ENCODE data around the gene DERL3. TPM values are rescaled to one million over a fixed set of nuclear protein-coding genes. Genes with fewer than 3 reads are reported as not detected.

Gene DERL3
- total RNA-seq, 1 donor from 2014 or later: 1.4 TPM

DNA sequence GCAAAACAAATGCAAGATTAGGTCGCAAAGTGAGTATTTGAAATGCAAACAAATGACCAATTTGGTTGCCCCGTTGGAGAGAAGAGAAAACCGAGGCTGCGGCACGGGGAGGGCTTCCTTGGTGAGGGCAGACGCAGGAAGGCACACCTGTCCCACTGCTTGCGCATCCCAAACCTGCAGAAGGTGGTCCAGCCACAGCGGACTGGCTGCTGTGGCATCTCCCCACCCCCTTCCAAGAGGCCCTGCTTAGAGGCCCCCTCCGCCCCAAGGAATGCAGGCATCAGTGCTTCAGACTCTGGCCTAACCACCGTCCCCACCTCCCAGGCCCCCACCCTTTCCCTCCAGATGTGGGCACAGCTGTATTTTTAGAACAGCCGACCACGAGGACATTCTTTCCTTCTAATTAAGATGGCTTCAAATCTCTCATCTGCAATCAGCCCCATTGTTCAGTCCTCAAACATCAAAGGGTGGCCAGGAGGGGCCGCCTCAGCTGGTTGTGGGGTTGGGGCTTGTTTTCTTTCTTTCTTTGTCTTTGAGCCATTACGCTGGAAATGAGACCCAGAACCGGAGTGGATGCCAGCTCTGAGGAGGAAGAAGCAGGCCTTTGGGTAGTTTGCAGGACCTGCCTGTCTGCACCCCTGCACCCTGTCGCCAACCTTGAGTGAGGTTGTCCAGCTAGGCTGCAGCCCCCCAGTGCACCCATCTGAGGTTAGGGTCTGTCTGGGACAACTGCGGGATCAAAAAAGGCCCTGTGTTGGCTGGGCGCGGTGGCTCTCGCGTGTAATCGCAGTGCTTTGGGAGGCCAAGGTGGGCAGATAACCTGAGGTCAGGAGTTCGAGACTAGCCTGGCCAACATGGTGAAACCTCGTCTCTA lies 9.4 kb upstream of the DERL3 start:
- no peak for DNase-seq (ENCODE audit: low spot score)

DNA sequence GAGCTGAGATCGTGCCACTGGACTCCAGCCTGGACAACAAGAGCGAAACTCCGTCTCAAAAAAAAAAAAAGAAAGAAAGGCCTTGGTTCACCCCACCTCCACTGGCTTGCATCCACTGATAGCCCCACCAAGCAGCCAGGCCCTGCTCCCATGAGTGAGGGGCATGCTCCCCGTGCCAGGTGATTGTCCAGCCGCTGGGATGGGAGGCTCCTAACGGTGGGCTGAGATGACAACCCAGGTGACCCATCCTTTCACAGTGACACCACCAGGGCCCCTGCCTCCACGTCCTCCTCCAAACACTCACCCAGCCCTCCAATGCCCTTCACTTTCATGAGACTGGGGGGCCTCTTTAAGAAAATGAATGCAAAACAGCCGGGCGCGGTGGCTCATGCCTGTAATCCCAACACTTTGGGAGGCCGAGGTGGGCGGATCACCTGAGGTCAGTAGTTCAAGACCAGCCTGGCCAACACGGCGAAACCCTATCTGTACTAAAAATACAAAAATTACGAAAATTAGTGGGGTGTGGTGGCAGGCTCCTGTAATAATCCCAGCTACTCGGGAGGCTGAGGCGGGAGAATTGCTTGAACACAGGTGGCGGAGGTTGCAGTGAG lies 8.6 kb upstream of the DERL3 start:
- DNase-seq (ENCODE audit: low spot score): no peak

DNA sequence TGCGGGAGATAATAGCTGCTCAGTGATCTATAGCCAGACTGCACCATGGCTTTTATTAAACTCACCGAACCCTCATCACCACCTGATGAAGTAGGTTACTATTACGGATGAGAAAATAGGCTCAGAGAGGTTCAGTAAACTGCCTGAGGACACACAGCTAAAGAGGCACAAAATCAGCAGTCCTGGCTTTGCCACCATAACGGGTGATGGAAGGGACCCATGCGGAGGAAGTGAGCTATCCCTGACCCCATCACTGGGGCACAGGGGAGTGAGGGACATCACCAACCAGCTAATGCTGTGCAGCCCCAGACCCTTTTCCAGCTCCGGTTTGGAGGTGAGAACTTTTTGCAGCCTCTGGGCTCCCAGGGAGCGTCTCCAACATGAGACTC lies 7.3 kb upstream of the DERL3 start:
- no peak for DNase-seq (ENCODE audit: low spot score)

DNA sequence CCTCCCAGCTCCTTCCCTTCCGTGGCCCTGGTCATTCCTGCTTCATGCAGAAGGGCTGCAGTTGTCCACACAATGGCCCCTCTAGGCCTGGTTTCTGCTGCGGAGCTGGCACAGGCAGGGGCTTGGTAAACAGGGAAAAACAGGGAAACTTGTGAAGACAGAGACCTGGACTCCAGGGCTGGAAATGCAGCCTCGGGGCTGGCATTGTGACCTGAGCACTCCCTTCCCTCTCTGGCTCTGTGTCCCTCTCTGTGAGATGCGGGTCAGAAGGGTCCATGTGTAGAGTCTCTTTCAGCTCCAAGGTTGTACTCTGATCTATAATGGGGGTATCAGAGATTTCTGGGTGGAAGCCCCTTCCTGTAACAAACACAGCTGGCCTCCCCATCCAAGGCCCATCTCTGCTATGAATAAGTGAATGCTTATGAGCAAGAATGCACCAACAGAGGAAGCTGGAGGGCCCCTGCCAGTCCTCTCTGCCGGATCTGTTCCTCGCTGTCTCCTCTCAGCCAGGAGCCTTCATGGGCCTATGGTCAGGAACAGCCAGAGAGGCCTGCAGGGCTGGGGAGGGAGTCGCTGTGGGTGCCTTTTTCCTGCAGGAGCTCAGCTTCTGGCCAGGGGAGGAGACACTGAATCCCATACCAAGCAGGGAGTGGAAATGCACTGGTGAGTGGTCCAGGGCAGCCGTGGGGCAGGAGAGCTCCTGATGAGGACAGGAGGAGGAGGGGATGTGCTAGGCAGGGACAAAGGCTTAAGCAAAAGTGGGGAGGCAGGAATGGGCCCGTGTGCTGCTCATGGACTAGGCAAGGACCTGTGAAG lies 6.7 kb upstream of the DERL3 start:
- DNase-seq (ENCODE audit: low spot score): no peak

DNA sequence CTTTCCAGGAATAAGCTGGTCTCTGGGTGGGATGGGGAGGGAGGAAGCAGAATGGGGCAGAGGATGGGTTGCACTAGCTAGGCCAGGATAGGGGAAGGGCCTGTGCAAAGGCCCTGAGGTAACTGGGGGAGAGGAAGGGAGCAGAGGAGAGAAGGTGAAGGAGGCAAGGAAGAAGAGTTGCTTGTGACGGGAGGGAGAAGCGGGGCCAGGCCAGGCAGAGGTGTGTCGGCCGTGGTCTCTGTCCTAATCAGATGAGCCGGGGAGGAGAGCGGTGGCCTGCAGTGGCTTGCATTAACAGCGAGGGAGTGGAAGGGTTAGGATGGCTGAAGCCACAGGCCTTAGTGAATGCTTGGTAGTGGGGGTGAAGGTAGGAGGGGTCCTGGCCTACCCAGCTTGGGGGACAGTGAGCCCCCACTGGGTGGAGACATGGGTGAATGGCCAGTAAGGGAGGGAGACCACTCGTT lies 6.0 kb upstream of the DERL3 start:
- no peak for DNase-seq (ENCODE audit: low spot score)

DNA sequence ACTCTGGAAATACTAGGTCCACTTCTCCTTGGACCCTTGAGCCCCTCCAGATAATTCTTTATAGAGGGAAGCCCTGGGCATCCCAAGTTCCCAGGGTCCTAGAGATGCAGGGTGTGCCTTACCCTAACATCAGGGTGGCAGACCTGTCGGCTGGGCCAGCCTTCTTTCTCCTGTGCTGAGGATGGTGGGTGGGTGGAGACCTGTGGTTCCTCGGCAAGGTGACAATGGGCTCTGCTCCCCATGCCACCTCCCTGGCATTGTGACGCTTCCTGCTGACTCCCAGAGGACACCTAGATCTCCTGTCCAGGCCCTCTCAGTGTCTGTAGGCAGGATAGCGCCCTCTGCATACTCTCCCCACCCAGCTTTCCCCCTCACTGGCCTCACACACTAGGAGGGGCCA lies 3.8 kb upstream of the DERL3 start:
- DNase-seq (ENCODE audit: low spot score): no peak

DNA sequence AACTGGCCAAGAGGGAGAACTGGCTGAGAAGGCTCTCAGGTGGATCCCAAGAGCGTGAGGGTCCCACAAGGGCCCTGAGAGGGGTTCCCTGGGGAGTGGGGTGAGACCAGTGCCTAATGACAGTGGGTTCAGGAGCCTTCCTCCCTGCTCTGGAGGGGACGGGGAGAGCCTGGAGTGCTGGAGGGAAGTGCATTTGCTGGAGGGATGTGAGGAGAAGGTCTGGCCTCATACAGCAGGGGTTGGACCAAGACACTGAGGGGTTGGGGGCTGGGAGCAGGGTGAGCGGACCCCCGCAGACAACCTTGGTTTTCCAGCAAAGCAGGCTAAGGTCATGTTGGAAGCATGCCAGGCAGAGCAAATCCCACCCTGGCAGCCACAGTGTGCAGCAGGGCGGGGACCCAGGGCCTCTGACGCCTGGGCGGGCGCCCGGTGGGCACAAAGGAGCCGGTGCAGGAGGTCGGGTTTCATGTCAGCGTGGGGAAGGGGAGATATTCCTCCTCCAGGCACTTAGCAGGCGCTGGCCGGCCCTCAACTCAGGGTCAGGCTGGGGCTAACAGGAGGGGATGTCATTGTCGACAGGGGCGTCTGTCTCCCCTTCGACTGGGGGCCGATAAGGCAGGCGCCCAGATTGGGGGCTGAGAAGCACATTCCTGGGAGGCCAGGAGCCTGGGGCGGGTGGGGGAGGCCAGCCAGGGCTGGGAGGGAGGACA lies 3.1 kb upstream of the DERL3 start:
- DNase-seq (ENCODE audit: low spot score): no peak

DNA sequence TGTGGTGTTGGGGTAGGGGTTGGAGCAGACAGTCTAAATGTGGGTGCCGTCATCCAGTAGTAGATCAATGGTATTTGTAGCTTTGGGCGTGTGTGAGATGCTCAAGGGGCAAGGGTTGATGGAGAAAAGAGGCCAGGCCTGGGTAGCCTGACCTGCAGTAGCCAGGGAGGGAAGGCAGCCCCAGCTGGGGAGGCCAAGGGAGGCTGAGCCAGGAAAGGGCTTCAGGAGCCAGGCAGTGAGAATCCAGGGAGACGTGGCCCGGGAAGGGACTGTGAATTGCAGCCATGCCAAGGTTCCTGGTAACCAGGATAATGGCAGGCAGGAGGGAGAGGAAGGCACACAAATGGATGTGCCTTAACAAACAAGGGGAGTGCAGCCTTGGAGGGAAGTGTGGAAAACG lies 2.5 kb upstream of the DERL3 start:
- no peak for DNase-seq (ENCODE audit: low spot score)

DNA sequence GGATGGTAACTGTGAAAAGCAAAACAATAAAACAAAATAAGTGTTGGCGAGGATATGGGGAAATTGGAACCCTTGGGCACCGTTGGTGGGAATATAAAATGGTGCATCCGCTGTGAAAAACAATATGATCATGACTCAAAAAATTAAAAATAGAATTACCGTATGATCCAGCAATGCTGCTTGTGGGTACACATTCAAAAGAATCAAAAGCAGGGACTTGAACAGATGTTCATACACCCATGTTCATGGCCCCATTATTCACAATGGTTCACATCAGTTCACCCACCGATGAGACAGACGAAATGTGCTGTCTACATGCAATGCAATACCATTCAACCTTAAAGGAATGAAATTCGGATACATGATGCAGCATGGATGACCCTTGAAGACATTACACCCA lies 1.2 kb upstream of the DERL3 start:
- DNase-seq (ENCODE audit: low spot score): no peak

DNA sequence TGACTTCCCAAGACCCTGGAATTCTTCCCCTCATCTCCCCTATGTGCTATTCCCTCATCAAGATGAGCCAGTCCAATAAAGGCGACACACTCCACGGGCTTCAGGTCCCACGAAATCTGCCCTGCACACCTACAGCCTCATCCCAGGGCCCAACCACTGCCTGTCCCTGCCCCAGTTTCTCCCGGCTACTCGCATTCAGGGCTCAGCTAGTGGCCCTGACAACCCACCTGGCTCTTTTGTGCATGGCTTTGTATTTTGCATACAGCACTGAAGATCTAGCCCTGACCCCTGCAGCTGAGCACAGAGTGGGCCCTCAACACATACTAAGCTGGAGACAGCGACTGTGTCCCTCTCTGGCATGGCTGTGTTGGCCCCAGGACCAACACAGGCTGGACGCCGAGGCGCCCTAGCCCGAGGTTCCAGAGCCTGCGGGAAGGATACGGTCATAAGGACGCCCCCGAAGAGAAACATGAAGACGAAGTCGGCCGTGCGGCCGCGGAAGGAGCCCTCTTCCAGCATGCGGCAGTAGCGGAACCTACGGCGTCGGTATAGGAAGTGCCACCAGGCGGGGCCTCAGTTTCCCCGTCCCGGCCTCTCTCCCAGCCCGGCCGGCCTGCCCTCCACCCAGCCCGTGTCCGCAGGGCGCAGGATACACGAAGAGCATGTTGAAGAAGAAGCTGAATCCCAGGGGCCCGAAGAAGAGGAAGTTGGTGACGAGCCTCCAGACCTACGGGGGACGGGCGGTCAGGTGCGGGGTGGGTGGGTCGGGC lies 710 bp downstream of the DERL3 start:
- no peak for DNase-seq (ENCODE audit: low spot score)

DNA sequence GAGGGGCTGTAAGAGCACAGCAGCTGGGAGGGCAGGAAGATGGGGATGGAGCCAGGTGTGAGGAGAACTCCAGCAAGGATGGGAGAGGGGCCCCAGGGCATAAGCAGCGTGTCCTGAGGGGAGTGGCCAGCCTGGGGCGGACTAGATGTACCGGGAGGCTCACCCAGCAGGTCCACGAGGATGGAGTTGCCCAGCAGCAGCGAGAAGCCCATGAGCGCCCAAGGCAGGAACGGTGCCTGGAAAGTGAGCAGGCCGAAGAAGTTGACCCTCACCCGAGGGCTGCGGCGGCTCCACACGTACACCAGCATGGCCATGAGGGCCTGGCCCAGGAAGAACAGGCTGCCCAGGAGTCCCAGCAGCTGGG lies 1.3 kb downstream of the DERL3 start:
- DNase-seq (ENCODE audit: low spot score): no peak

DNA sequence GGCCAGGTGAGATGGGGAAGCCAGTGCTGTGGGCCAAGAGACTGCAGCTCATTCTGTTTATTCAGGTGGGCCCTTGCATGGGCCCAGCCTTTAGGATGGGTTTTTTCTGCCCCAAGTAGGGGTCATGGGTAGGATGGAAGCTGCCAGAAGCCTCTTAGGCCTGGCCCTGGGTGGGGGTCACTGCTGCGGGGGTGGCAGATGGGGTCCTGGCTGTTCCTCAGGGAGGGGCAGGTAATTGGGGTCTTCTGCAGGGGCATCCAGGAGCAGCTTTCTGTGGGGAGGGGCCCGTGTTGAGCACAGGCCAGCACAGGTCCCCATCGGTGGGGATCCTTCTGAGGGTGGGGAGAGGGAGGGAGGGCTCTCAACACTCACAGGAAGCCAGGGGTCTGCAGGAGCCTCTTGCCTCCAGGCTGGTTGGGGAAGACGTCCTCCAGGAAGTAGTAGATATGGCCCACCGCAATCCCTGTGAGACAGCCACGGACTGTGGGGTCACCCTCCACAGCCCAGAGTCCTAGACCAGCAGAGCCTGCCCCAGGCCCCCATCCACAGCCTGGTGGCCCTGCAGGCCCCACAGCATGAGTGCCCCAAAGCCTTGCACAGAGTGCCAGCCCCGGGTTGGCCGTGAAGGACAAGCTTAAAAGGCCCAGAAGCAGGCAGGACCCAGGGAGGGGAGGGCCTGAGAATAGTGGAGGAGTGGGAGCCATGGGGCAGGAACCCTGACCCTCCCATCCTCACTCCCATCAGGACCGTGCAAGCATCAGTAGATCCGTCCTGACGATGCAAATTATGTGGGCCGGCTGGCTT lies 1.9 kb downstream of the DERL3 start:
- no peak for DNase-seq (ENCODE audit: low spot score)

DNA sequence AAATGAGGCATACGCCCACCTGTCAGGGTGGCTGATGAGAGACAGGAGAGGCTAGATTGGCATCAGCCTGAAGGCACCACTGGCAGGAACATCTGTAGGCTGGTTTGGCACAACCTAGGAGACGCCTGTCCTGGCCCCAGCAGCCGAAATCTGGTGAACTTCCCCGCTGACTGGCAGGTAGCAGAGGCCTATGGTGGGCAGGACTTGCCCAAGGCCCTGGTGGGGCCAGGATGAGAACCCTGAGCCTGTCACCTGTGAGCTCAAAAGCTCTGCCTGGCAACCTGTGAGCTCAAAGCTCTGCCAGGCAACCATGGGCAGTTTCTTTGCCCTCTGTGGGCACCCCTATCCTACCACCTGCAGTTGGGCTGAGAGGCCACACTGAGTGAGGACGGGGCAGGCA lies 2.5 kb downstream of the DERL3 start:
- no peak for DNase-seq (ENCODE audit: low spot score)

DNA sequence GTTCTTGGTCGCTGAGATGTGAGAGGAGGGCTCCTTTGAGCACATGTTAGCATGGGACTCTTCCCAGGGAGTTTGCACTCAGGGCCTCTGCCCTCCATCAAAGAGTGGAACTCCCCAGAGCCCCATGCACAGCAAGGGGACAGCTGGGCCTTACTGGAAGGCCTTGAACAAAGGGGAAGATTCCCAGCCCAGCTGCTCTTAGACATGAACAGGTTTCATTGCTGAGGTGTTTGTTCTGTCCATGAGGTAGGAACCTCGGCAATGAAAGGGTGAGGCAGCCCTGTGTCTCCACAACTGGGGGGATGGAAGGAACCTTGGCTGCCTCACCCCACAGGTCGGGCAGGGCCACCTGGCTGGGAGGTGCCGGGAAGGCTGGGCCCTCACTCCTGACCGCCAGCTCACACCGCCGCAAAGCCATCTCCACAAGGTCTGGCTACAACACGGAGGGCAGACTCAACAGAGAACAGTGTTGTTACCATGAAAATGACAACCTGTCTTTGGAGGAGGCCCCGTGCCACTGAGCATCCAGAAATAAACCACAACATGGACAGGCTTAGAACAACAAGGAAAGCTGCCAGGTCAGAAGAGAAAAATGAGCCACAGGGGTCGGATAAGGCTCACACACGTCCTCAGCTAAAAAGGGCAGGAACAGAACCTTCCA lies 3.2 kb downstream of the DERL3 start:
- DNase-seq (ENCODE audit: low spot score): peak; percentile 81

DNA sequence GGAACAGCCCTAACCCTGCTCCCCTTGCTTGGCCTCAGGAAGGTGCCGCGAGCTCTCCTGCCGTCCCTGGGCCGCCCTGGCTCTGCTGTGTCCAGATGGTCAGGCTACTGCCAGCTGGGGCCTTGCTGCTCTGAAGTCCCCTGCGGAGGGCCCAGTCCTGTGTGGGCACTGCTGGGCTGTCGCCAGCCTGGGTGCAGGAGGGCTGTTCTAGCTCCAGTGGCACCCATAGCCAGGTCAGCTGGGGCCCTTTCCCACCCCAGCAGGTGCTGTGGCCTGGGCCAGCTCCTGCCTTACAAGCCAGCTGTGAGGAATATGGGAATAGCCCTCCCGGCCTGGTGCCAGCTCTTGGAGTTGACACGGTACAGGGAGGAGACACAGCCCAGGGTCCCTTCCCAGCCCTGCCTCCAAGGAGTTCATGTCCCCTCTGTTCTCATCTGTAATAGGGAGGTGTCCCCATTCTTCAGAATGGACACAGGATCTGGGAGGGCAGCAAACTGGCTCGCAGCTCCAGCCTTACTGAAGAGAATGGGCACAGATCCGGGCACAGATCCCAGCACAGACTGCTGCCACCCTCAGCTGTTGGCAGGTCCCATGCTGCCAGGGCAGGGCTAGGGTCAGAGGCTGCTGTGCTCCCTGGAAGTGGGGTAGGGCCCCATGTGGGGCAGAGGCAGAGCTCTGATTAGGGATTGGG lies 3.9 kb downstream of the DERL3 start:
- DNase-seq (ENCODE audit: low spot score): peak; percentile 72

DNA sequence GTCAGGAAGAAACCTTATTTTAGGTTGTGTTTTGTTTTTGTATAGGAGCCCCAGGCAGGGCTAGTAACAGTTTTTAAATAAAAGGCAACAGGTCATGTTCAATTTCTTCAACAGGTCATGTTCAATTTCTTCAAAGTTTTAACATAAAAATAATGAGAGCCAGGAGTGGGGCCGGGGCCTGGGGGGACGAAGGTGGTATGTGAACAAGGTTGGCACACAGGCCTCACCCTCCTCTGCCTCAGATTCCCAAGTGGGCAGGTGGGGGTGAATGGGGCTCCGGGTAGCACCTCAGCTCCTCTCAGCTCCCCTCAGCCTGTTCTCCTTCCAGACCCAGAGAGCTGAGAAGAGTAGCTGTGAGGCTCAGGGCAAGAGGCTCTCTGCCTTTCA lies 4.4 kb downstream of the DERL3 start:
- peak; percentile 28 for DNase-seq (ENCODE audit: low spot score)

DNA sequence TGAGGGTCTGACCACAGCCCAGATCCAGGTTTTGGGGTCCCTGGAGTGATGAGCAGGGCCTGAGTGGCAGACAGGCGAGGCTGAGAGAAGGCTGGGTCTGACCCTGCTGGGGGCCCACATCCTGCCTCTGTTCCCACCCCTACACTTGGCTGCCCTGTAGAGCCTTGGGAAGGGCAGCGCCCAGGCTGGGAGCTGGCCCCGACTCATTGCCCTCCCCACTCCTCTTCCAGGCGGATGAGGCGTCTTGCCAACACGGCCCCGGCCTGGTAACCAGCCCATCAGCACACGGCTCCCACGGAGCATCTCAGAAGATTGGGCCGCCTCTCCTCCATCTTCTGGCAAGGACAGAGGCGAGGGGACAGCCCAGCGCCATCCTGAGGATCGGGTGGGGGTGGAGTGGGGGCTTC lies 4.9 kb downstream of the DERL3 start:
- peak; percentile 60 for DNase-seq (ENCODE audit: low spot score)

DNA sequence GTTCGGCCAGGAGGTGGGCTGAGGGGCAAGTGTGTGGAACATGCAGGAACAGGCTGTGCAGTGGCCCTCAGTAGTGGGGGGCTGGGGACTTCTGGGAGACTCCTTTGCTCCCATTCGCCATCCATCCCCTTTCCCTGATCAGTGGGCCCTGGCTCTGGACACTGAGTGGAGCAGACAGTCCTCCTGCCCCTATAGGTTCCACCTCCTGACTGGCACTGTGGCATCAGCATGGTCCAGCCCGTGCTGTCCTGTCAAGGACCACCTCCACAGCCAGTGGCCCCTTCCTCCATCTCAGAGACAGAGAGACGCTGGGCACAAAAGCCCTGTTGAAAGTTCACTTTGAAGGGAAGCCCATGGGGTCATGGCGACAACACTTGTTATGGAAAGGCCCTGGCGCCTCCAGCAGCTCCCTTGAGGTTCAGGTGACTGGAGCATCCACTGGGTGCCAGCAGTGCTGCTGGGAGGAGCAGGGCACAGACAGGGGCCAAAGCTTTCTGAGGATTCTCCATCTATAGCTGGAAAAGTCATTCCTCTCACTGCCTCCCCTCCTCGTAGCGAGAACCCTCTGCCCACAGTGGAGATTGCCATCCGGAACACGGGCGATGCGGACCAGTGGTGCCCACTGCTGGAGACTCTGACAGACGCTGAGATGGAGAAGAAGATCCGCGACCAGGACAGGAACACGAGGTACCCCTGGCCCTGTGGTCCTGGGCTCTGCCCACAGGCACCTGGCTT lies 5.6 kb downstream of the DERL3 start:
- no peak for DNase-seq (ENCODE audit: low spot score)
